Naive thymus-derived CD4-positive, alpha-beta T cell (primary cell): ENCODE measurements around the gene FBXO15. TPM values are rescaled to one million over a fixed set of nuclear protein-coding genes. Genes with fewer than 3 reads are reported as not detected.
A peak's percentile ranks its signal among the peaks of the same experiment; 100 is the strongest.

Experiments used
- ATAC-seq: fragments of 150-1000 bp; cut with Tn5 transposase; 2 replicates; pipeline ENCODE4 v1.10.0; 2021; ENCODE audit warnings: mild to moderate bottlenecking, moderate library complexity
- CTCF ChIA-PET: fragments of 350-600 bp; sonication (Branson Sonifier 250); formaldehyde crosslinking; loops from one replicate; lab custom pipeline; 2021; ENCODE audit warnings: antibody characterized with exemption; lab: Charles Lee
- POLR2A ChIA-PET: fragments of 350-600 bp; sonication (Branson Sonifier 250); formaldehyde crosslinking; loops from one replicate; lab custom pipeline; 2021; ENCODE audit warnings: antibody characterized with exemption, inconsistent platforms; lab: Charles Lee
- DNase-seq, 9 donors: peaks; one replicate each; pipeline versions ENCODE4 v3.0.0 to v3.0.0-alpha.2; 2020 to 2022; ENCODE audit warnings: mixed read lengths in 1 of 9
- H3K27ac ChIP-seq: one replicate; pipeline ENCODE4 v1.7.0; 2013; ENCODE audit warnings: mild to moderate bottlenecking, low read depth, low read length, moderate library complexity
- H3K27me3 ChIP-seq, 2 donors: one replicate each; pipeline ENCODE4 v1.7.0; 2013; ENCODE audit warnings: low read length in 2 of 2, mild to moderate bottlenecking in 2 of 2, moderate library complexity in 2 of 2; ENCODE audit not compliant: control insufficient read depth in 2 of 2, insufficient read depth in 2 of 2
- H3K36me3 ChIP-seq, 3 experiments: 1 replicate in 2 of 3; 2 replicates in 1 of 3; pipeline ENCODE4 v1.7.0; 2013; ENCODE audit warnings: low read length in 3 of 3, mild to moderate bottlenecking in 3 of 3, moderate library complexity in 1 of 3; ENCODE audit not compliant: insufficient read depth in 3 of 3, control insufficient read depth in 2 of 3
- H3K4me1 ChIP-seq, 2 donors: one replicate each; pipeline ENCODE4 v1.7.0; 2013; ENCODE audit warnings: low read length in 2 of 2, mild to moderate bottlenecking in 2 of 2, moderate library complexity in 1 of 2; ENCODE audit not compliant: control insufficient read depth in 2 of 2, insufficient read depth in 2 of 2
- H3K4me3 ChIP-seq: 2 replicates; pipeline ENCODE4 v1.7.0; 2013; ENCODE audit warnings: mild to moderate bottlenecking, low read length
- H3K9me3 ChIP-seq, 3 experiments: 1 replicate in 2 of 3; 2 replicates in 1 of 3; pipeline ENCODE4 v1.7.0; 2013; ENCODE audit warnings: low read length in 3 of 3; ENCODE audit not compliant: control insufficient read depth in 2 of 3
- H3K27ac Mint-ChIP-seq, 9 donors: one replicate each; pipeline ENCODE4 v1.8.0; 2020 to 2022; ENCODE audit warnings: mixed read lengths in 9 of 9, mild to moderate bottlenecking in 8 of 9, moderate library complexity in 5 of 9, inconsistent platforms in 2 of 9
- H3K27me3 Mint-ChIP-seq, 5 donors: one replicate each; pipeline ENCODE4 v1.8.0; 2021 to 2022; ENCODE audit warnings: mixed read lengths in 5 of 5, mild to moderate bottlenecking in 1 of 5
- H3K36me3 Mint-ChIP-seq, 5 donors: one replicate each; pipeline ENCODE4 v1.8.0; 2020 to 2022; ENCODE audit warnings: mixed read lengths in 5 of 5, mild to moderate bottlenecking in 3 of 5, inconsistent platforms in 1 of 5
- H3K4me1 Mint-ChIP-seq, 7 donors: one replicate each; pipeline ENCODE4 v1.8.0; 2020 to 2022; ENCODE audit warnings: mixed read lengths in 7 of 7, mild to moderate bottlenecking in 3 of 7, inconsistent platforms in 1 of 7
- H3K4me3 Mint-ChIP-seq, 10 donors: one replicate each; pipeline ENCODE4 v1.8.0; 2020 to 2022; ENCODE audit warnings: mild to moderate bottlenecking in 10 of 10, mixed read lengths in 10 of 10, moderate library complexity in 6 of 10, inconsistent platforms in 2 of 10
- H3K9me3 Mint-ChIP-seq, 11 donors: one replicate each; pipeline ENCODE4 v1.8.0; 2020 to 2022; ENCODE audit warnings: mixed read lengths in 11 of 11, mild to moderate bottlenecking in 4 of 11, inconsistent platforms in 1 of 11, moderate library complexity in 1 of 11
- intact Hi-C, 2 donors: fragments of 100-400 bp; cut with micrococcal nuclease; formaldehyde crosslinking; loops; one replicate each; pipeline ENCODE4 v1.15.1; 2023
- polyA plus RNA-seq, 2 donors: library from polyadenylated mRNA; unstranded; fragments of 300-500 nt; fragmentation: Illumina TruSeq; gene quantifications; one replicate each; pipeline ENCODE4 v1.2.3, GENCODE V29; 2021
- total RNA-seq, 6 experiments: library from RNA in 5 of 6; stranded (reverse) in 5 of 6; gene quantifications; 1 replicate in 5 of 6; 2 replicates in 1 of 6; pipeline ENCODE4 v1.2.3 and lab custom pipeline; 2021 to 2026

Gene FBXO15
- total and polyA plus RNA-seq, 7 experiments from 2014 or later: 1.1 to 5.1 (median 4.8) TPM

GRCh38 chr18:74113711-74114110 lies 33.9 kb downstream of the FBXO15 start:
- Histone ChIP-seq H3K36me3 (no peaks in the 10 kb centered on the region), H3K4me3 (no peak overlapping the region), H3K27ac (no peak overlapping the region), H3K27me3 (no peaks in the 10 kb centered on the region), H3K4me1 (no peaks in the 10 kb centered on the region), H3K9me3 (peaks cover 0 to 2% (median under 1%) of the 10 kb centered on the region in 3 experiments)
- DNase-seq: peak in 1 of 9 donors; percentile 4
- Mint-ChIP-seq H3K27ac (peak overlapping the region in 1 of 9 donors; percentile 58), H3K9me3 (peaks cover 3 to 36% (median 18%) of the 10 kb centered on the region in 11 donors), H3K4me3 (no peak overlapping the region), H3K27me3 (no peaks in the 10 kb centered on the region), H3K36me3 (peaks cover 4 to 18% (median 12%) of the 10 kb centered on the region in 5 donors), H3K4me1 (peaks cover 3 to 35% (median 19%) of the 10 kb centered on the region in 7 donors)
- ATAC-seq: no peak
- CTCF ChIA-PET: interaction anchor here (5.2 kb wide), 1 partner anchor 31 kb away, joined by 41 read pairs; no protein-coding TSS in a partner anchor
- intact Hi-C loops: loop anchor here in 1 of 2 donors (10.0 kb wide), 1 partner anchor 219 kb away; no protein-coding TSS in a partner anchor
- POLR2A ChIA-PET: interaction anchor here (0.5 kb wide), 1 partner anchor 840 kb away, joined by 3 read pairs; no protein-coding TSS in a partner anchor

GRCh38 chr18:74110976-74111375 lies 36.7 kb downstream of the FBXO15 start:
- DNase-seq (no peak), ATAC-seq (no peak)
- Mint-ChIP-seq H3K4me3 (no peak overlapping the region), H3K9me3 (peaks cover 10 to 56% (median 25%) of the 10 kb centered on the region in 11 donors), H3K27ac (no peak overlapping the region), H3K27me3 (no peaks in the 10 kb centered on the region), H3K4me1 (peaks cover 9 to 51% (median 35%) of the 10 kb centered on the region in 7 donors), H3K36me3 (peaks cover 4 to 24% (median 12%) of the 10 kb centered on the region in 5 donors)
- POLR2A ChIA-PET: no interaction called here
- intact Hi-C loops: loop anchor here in 1 of 2 donors (10.0 kb wide), 1 partner anchor 216 kb away; no protein-coding TSS in a partner anchor
- H3K27me3 ChIP-seq: no peaks in the 10 kb centered on the region
- CTCF ChIA-PET: no interaction called here
- no peaks in the 10 kb centered on the region for H3K36me3 ChIP-seq
- peaks cover 0 to 8% of the 10 kb centered on the region in 2 donors for H3K4me1 ChIP-seq
- peaks cover 0 to 8% (median 6%) of the 10 kb centered on the region in 3 experiments for H3K9me3 ChIP-seq
- H3K27ac ChIP-seq: no peak overlapping the region
- no peak overlapping the region for H3K4me3 ChIP-seq

DNA sequence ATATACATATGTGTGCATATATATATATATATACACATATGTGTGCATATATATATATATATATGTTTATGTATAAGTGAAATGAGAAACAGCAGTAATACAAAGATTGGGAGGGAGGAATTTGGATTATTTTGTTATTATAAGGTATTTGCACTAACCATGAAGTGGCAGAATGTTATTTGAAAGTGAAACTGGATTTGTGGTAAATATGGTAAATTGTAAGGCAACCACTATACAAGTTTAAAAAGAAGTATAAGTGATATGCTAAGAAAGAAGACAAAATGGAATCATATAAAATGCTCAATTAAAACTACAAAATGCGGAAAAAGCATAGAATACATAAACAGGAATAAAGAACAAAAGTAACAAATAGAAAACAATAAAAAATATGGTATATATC lies 37.5 kb downstream of the FBXO15 start:
- H3K4me1 Mint-ChIP-seq: peaks cover 9 to 51% (median 35%) of the 10 kb centered on the region in 7 donors
- H3K36me3 ChIP-seq: no peaks in the 10 kb centered on the region
- no peaks in the 10 kb centered on the region for H3K27me3 ChIP-seq
- ChIA-PET POLR2A (interaction anchor here (0.6 kb wide), 1 partner anchor 1100 kb away, joined by 3 read pairs; the partner anchor contains the start of gene TSHZ1), CTCF (no interaction called here)
- peaks cover 0 to 8% of the 10 kb centered on the region in 2 donors for H3K4me1 ChIP-seq
- DNase-seq (no peak), ATAC-seq (no peak)
- H3K27me3 Mint-ChIP-seq: no peaks in the 10 kb centered on the region
- no peak overlapping the region for H3K27ac Mint-ChIP-seq
- H3K9me3 Mint-ChIP-seq: peaks cover 10 to 59% (median 25%) of the 10 kb centered on the region in 11 donors
- intact Hi-C loops: loop anchor here in 1 of 2 donors (10.0 kb wide), 1 partner anchor 215 kb away; no protein-coding TSS in a partner anchor
- no peak overlapping the region for H3K27ac ChIP-seq
- no peak overlapping the region for H3K4me3 Mint-ChIP-seq
- peaks cover 0 to 8% (median 6%) of the 10 kb centered on the region in 3 experiments for H3K9me3 ChIP-seq
- peaks cover 4 to 24% (median 12%) of the 10 kb centered on the region in 5 donors for H3K36me3 Mint-ChIP-seq
- H3K4me3 ChIP-seq: no peak overlapping the region

DNA sequence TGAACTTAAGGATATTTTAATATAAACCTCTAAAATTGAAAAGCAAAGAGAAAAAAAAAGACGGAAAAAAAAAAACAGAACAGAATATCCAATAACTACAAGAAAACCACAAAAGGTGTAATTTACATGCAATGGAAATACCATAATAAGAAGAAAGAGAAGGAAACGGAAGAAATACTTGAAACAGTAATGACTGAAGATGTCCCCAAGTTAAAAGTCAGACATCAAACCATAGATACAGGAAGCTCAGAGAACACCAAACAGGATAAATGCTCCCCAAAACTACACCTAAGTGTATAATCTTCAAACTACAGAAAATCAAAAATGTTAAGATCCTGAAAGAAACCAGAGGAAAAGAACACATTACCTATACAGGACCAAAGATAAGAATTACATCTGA lies 39.2 kb downstream of the FBXO15 start:
- no peak overlapping the region for H3K27ac ChIP-seq
- no peaks in the 10 kb centered on the region for H3K36me3 ChIP-seq
- intact Hi-C loops: no loop called here
- Mint-ChIP-seq H3K27me3 (peaks cover 0 to 5% (median 0%) of the 10 kb centered on the region in 5 donors), H3K27ac (peak overlapping the region in 7 of 9 donors; percentile 14 to 75 (median 57)), H3K4me3 (peak overlapping the region in 6 of 10 donors; percentile 2 to 69 (median 26)), H3K36me3 (peaks cover 7 to 24% (median 19%) of the 10 kb centered on the region in 5 donors), H3K9me3 (peaks cover 10 to 69% (median 28%) of the 10 kb centered on the region in 11 donors), H3K4me1 (peaks cover 5 to 41% (median 26%) of the 10 kb centered on the region in 7 donors)
- CTCF ChIA-PET: interaction anchor here (0.6 to 1.0 kb wide), 3 partner anchors 10 to 76 kb away, joined by 3 to 4 read pairs (median 3); no protein-coding TSS in a partner anchor
- H3K4me3 ChIP-seq: no peak overlapping the region
- DNase-seq (peak in 5 of 9 donors; percentile 12 to 66 (median 43)), ATAC-seq (peak; percentile 40)
- H3K9me3 ChIP-seq: peaks cover 0 to 8% (median 6%) of the 10 kb centered on the region in 3 experiments
- H3K4me1 ChIP-seq: peaks cover 0 to 8% of the 10 kb centered on the region in 2 donors
- no peaks in the 10 kb centered on the region for H3K27me3 ChIP-seq
- POLR2A ChIA-PET: no interaction called here

DNA sequence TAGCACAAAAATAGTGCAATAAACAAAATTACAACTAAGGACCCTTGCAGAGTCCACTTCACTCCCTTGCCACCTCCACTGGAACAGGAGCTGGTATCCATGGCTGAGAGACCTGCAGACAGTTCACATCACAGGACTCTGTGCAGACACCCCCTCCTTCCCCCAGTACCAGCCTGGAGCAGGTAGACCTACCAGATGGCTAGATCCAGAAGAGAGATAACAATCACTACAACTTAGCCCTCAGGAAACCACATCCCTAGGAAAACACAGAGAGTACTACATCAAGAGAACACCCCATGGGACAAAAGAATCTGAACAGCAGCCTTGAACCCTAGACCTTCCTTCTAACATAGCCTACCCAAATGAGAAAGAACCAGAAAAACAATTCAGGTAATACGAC lies 49.8 kb downstream of the FBXO15 start:
- intact Hi-C loops: no loop called here
- no peaks in the 10 kb centered on the region for H3K4me1 ChIP-seq
- Mint-ChIP-seq H3K4me1 (peaks cover 0 to 11% (median 0%) of the 10 kb centered on the region in 7 donors), H3K4me3 (no peak overlapping the region), H3K27me3 (peaks cover 0 to 6% (median 4%) of the 10 kb centered on the region in 5 donors), H3K36me3 (peaks cover 2 to 39% (median 17%) of the 10 kb centered on the region in 5 donors), H3K27ac (no peak overlapping the region), H3K9me3 (peaks cover 5 to 29% (median 13%) of the 10 kb centered on the region in 11 donors)
- no peaks in the 10 kb centered on the region for H3K36me3 ChIP-seq
- no peak overlapping the region for H3K27ac ChIP-seq
- no peak overlapping the region for H3K4me3 ChIP-seq
- ChIA-PET POLR2A (no interaction called here), CTCF (interaction anchor here (1.3 kb wide), 1 partner anchor 51 kb away, joined by 3 read pairs; no protein-coding TSS in a partner anchor)
- no peaks in the 10 kb centered on the region for H3K9me3 ChIP-seq
- H3K27me3 ChIP-seq: no peaks in the 10 kb centered on the region
- ATAC-seq (no peak), DNase-seq (no peak)

GRCh38 chr18:74092922-74093321 lies 54.7 kb downstream of the FBXO15 start:
- Mint-ChIP-seq H3K4me3 (no peak overlapping the region), H3K4me1 (peaks cover 0 to 9% (median 0%) of the 10 kb centered on the region in 7 donors), H3K9me3 (peaks cover 0 to 15% (median 10%) of the 10 kb centered on the region in 11 donors), H3K27me3 (peaks cover 0 to 9% (median 4%) of the 10 kb centered on the region in 5 donors), H3K36me3 (peaks cover 5 to 25% (median 12%) of the 10 kb centered on the region in 5 donors), H3K27ac (no peak overlapping the region)
- H3K27ac ChIP-seq: no peak overlapping the region
- H3K4me3 ChIP-seq: no peak overlapping the region
- no peaks in the 10 kb centered on the region for H3K36me3 ChIP-seq
- ChIA-PET POLR2A (interaction anchor here (1.5 kb wide), 1 partner anchor 10 kb away, joined by 6 read pairs; no protein-coding TSS in a partner anchor), CTCF (interaction anchor here (5.6 kb wide), 1 partner anchor 10 kb away, joined by 23 read pairs; no protein-coding TSS in a partner anchor)
- no peaks in the 10 kb centered on the region for H3K9me3 ChIP-seq
- no peaks in the 10 kb centered on the region for H3K27me3 ChIP-seq
- ATAC-seq (no peak), DNase-seq (no peak)
- no peaks in the 10 kb centered on the region for H3K4me1 ChIP-seq
- intact Hi-C loops: no loop called here
